Activated CD4-positive, alpha-beta T cell treated with anti-CD3 and anti-CD28 coated beads, Interleukin-2, amount 10 ng/mL, durations not matched to agents 24 days and 14 days (primary cell): ENCODE data around the gene DPYD. TPM values are rescaled to one million over a fixed set of nuclear protein-coding genes. Genes with fewer than 3 reads are reported as not detected.

Source experiments
- DNase-seq: peaks from one replicate; pipeline ENCODE4 v3.0.0; 2022
- H3K27ac Mint-ChIP-seq: one replicate; pipeline ENCODE4 v1.8.0; 2022; ENCODE audit warnings: mild to moderate bottlenecking, mixed read lengths
- H3K27me3 Mint-ChIP-seq: one replicate; pipeline ENCODE4 v1.8.0; 2022; ENCODE audit warnings: mixed read lengths
- H3K36me3 Mint-ChIP-seq: one replicate; pipeline ENCODE4 v1.8.0; 2022; ENCODE audit warnings: low read depth, mild to moderate bottlenecking, mixed read lengths
- H3K4me1 Mint-ChIP-seq: one replicate; pipeline ENCODE4 v1.8.0; 2021; ENCODE audit warnings: mixed read lengths
- H3K4me3 Mint-ChIP-seq: one replicate; pipeline ENCODE4 v1.8.0; 2022; ENCODE audit warnings: mild to moderate bottlenecking, moderate library complexity, mixed read lengths
- H3K9me3 Mint-ChIP-seq: one replicate; pipeline ENCODE4 v1.8.0; 2021; ENCODE audit warnings: mixed read lengths
- intact Hi-C: fragments of 100-400 bp; cut with micrococcal nuclease; formaldehyde crosslinking; loops from one replicate; pipeline ENCODE4 v1.15.1; 2023
- total RNA-seq: library from RNA; stranded (reverse); gene quantifications from 2 replicates; pipeline ENCODE4 v1.2.3, GENCODE V29; 2022

Gene DPYD
- total RNA-seq, 1 donor from 2014 or later, result 13.4 TPM

- no peak for DNase-seq
- Mint-ChIP-seq H3K9me3 (no peaks in the 10 kb centered on the region), H3K4me3 (no peak overlapping the region), H3K36me3 (no peaks in the 10 kb centered on the region), H3K27ac (no peak overlapping the region), H3K27me3 (no peaks in the 10 kb centered on the region), H3K4me1 (no peaks in the 10 kb centered on the region)
- intact Hi-C loops, result no loop called here
Measured at GRCh38 chr1:97730271-97730670, 190.6 kb downstream of the DPYD start.

DNA sequence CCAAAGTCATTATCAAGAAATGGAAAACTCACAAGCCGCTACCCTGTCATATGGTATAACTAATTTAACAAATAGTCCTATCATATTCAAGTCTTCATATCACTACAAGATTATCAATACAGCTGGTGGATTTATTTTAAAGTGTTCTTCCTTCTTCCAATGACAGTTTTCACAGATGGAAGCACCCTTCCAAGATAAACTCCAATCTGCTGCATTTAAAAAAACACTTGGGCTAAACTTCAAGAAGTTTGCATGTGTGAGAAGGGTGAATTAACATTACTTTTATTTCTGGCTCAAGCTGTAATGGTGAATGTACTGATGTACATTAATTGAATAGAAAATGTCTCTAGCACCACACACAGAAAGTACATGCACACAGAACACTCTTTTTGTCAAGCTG lies 192.4 kb downstream of the DPYD start:
- no peak for DNase-seq
- H3K27ac Mint-ChIP-seq, result no peak overlapping the region

DNA sequence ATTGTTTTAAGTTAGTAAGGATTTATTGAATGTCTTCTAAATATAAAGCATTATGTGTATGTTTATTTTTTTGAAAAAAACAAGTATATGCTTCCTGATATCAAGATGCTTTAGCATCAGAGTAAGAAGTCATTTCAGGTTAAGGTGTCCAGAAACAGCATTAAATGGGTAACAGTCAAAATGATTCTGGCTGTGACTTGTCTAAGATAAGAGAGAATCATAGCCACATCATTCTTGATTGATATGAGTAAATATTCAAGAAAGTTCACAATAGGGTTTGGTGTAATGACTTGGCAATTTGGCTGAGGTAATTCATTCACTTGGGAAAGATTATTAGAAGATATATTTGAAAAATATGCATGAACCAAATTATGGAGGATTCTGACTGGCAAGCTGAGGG lies 193.8 kb downstream of the DPYD start:
- H3K27me3 Mint-ChIP-seq, result no peaks in the 10 kb centered on the region
- no peaks in the 10 kb centered on the region for H3K4me1 Mint-ChIP-seq
- no peaks in the 10 kb centered on the region for H3K36me3 Mint-ChIP-seq
- intact Hi-C loops, result no loop called here
- no peak for DNase-seq
- no peak overlapping the region for H3K27ac Mint-ChIP-seq
- no peak overlapping the region for H3K4me3 Mint-ChIP-seq
- no peaks in the 10 kb centered on the region for H3K9me3 Mint-ChIP-seq

More for the DNA sequence above, 192.4 kb downstream of the DPYD start:
- intact Hi-C loops, result no loop called here
- no peak overlapping the region for H3K4me3 Mint-ChIP-seq
- no peaks in the 10 kb centered on the region for H3K27me3 Mint-ChIP-seq
- no peaks in the 10 kb centered on the region for H3K4me1 Mint-ChIP-seq
- H3K9me3 Mint-ChIP-seq, result no peaks in the 10 kb centered on the region
- H3K36me3 Mint-ChIP-seq, result no peaks in the 10 kb centered on the region

DNA sequence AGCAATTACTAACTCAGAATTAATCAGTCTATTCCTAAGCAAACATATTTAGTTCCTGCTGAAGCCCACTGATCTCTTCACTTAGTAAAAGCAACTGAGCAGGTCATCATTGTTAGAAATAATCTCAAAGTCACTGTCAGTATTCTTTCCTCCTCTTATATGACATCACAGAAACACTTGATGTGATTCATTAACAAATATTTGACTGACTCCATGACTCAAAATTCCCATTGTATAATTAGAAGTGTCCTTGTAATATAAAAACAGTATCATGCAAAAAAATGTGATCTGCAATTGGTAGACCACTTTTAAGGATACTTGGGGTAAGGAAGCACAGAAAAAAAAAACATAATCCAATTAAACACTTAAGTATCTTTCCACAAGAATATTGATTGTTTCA lies 194.4 kb downstream of the DPYD start:
- no peak overlapping the region for H3K27ac Mint-ChIP-seq
- H3K4me3 Mint-ChIP-seq, result no peak overlapping the region
- H3K4me1 Mint-ChIP-seq, result no peaks in the 10 kb centered on the region
- no peaks in the 10 kb centered on the region for H3K9me3 Mint-ChIP-seq
- H3K36me3 Mint-ChIP-seq, result no peaks in the 10 kb centered on the region
- H3K27me3 Mint-ChIP-seq, result no peaks in the 10 kb centered on the region
- no peak for DNase-seq
- intact Hi-C loops, result no loop called here

DNA sequence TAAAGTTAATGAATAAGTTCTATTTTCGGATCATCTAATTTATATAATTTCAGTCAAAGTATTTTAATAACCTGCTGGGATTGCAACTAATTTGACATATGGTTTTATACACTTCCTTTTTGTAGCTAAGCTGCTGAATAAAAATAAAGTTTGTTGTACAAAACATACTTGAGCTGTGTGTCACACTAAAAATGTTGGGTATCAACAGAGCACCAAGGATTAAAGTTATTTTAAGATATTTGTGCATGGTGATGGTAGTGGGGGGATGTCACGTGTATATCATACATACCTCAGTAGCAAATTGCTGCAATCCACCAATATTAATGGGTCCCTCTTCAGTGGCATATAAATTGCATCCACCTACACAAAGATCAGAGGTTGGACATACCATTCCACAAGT lies 199.6 kb downstream of the DPYD start:
- H3K9me3 Mint-ChIP-seq, result no peaks in the 10 kb centered on the region
- peaks cover 14% of the 10 kb centered on the region for H3K36me3 Mint-ChIP-seq
- no peak overlapping the region for H3K4me3 Mint-ChIP-seq
- H3K27me3 Mint-ChIP-seq, result no peaks in the 10 kb centered on the region
- no peaks in the 10 kb centered on the region for H3K4me1 Mint-ChIP-seq
- no peak for DNase-seq
- intact Hi-C loops, result no loop called here
- no peak overlapping the region for H3K27ac Mint-ChIP-seq

- Mint-ChIP-seq H3K9me3 (no peaks in the 10 kb centered on the region), H3K27me3 (no peaks in the 10 kb centered on the region), H3K36me3 (peaks cover 4% of the 10 kb centered on the region), H3K4me3 (no peak overlapping the region), H3K27ac (no peak overlapping the region), H3K4me1 (no peaks in the 10 kb centered on the region)
- intact Hi-C loops, result no loop called here
- no peak for DNase-seq
Measured at GRCh38 chr1:97712980-97713379, 207.9 kb downstream of the DPYD start.

GRCh38 chr1:97711858-97712257 lies 209.0 kb downstream of the DPYD start:
- no peak for DNase-seq
- no peak overlapping the region for H3K27ac Mint-ChIP-seq
- H3K36me3 Mint-ChIP-seq, result no peaks in the 10 kb centered on the region
- intact Hi-C loops, result no loop called here
- H3K4me3 Mint-ChIP-seq, result no peak overlapping the region
- H3K4me1 Mint-ChIP-seq, result no peaks in the 10 kb centered on the region
- no peaks in the 10 kb centered on the region for H3K9me3 Mint-ChIP-seq
- H3K27me3 Mint-ChIP-seq, result no peaks in the 10 kb centered on the region

DNA sequence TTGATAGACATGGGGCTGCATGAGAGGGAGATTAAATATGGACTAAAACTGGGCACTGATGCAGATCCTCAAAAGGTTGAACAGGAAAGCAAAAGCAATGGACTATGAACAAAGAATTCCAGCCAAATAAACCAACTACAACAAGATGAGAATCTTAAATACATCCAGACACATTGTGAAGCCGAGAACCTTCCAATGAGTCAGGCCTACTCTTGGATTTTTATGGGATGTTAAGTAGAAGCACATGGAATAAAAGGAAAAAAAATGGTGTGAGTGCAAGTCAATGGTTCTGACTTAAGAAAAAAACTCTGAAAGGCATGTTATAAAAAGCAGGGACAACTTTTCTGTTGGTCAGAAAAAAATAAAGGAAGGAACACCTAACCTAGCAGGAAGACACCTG lies 227.2 kb downstream of the DPYD start:
- Mint-ChIP-seq H3K36me3 (peaks cover 6% of the 10 kb centered on the region), H3K27me3 (no peaks in the 10 kb centered on the region), H3K27ac (no peak overlapping the region), H3K4me3 (no peak overlapping the region), H3K9me3 (no peaks in the 10 kb centered on the region), H3K4me1 (no peaks in the 10 kb centered on the region)
- intact Hi-C loops, result no loop called here
- DNase-seq, result no peak

DNA sequence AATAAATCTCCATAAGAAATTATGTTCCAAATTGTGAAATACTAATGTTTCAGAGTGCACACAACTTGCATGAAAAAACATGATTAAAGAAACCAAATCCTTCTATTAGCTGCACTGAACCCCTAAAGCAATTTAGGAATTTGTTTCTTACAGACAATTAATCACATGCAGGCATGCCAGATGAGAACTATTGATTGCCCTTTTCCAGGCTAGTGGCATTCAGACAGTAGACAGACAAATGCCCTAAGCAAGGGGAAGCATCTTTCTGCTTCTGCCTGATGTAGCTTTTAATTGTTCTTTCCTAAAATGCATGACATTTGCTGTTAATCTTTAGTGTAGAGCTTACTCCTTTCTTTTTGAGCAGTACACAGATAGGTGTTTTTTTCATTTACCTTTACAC lies 229.5 kb downstream of the DPYD start:
- H3K4me1 Mint-ChIP-seq, result no peaks in the 10 kb centered on the region
- H3K27ac Mint-ChIP-seq, result no peak overlapping the region
- no peaks in the 10 kb centered on the region for H3K27me3 Mint-ChIP-seq
- intact Hi-C loops, result no loop called here
- H3K9me3 Mint-ChIP-seq, result no peaks in the 10 kb centered on the region
- DNase-seq, result no peak
- H3K4me3 Mint-ChIP-seq, result no peak overlapping the region
- peaks cover 13% of the 10 kb centered on the region for H3K36me3 Mint-ChIP-seq

- Mint-ChIP-seq H3K4me1 (no peaks in the 10 kb centered on the region), H3K36me3 (peaks cover 16% of the 10 kb centered on the region), H3K4me3 (no peak overlapping the region), H3K9me3 (no peaks in the 10 kb centered on the region), H3K27ac (no peak overlapping the region), H3K27me3 (no peaks in the 10 kb centered on the region)
- intact Hi-C loops, result no loop called here
- no peak for DNase-seq
Measured at GRCh38 chr1:97685360-97685759, 235.5 kb downstream of the DPYD start.

- intact Hi-C loops, result no loop called here
- Mint-ChIP-seq H3K27ac (no peak overlapping the region), H3K9me3 (no peaks in the 10 kb centered on the region), H3K4me1 (no peaks in the 10 kb centered on the region), H3K36me3 (peaks cover 10% of the 10 kb centered on the region), H3K27me3 (no peaks in the 10 kb centered on the region), H3K4me3 (no peak overlapping the region)
- no peak for DNase-seq
Measured at GRCh38 chr1:97680894-97681293, 239.9 kb downstream of the DPYD start.

- peaks cover 6% of the 10 kb centered on the region for H3K36me3 Mint-ChIP-seq
- no peak for DNase-seq
- H3K27me3 Mint-ChIP-seq, result no peaks in the 10 kb centered on the region
- H3K4me3 Mint-ChIP-seq, result no peak overlapping the region
- intact Hi-C loops, result no loop called here
- H3K4me1 Mint-ChIP-seq, result no peaks in the 10 kb centered on the region
- H3K27ac Mint-ChIP-seq, result no peak overlapping the region
- H3K9me3 Mint-ChIP-seq, result no peaks in the 10 kb centered on the region
Measured at GRCh38 chr1:97680470-97680869, 240.4 kb downstream of the DPYD start.

- peaks cover 5% of the 10 kb centered on the region for H3K36me3 Mint-ChIP-seq
- H3K4me1 Mint-ChIP-seq, result no peaks in the 10 kb centered on the region
- no peak overlapping the region for H3K27ac Mint-ChIP-seq
- H3K9me3 Mint-ChIP-seq, result no peaks in the 10 kb centered on the region
- no peak for DNase-seq
- H3K27me3 Mint-ChIP-seq, result no peaks in the 10 kb centered on the region
- intact Hi-C loops, result no loop called here
- no peak overlapping the region for H3K4me3 Mint-ChIP-seq
Measured at GRCh38 chr1:97677702-97678101, 243.1 kb downstream of the DPYD start.

DNA sequence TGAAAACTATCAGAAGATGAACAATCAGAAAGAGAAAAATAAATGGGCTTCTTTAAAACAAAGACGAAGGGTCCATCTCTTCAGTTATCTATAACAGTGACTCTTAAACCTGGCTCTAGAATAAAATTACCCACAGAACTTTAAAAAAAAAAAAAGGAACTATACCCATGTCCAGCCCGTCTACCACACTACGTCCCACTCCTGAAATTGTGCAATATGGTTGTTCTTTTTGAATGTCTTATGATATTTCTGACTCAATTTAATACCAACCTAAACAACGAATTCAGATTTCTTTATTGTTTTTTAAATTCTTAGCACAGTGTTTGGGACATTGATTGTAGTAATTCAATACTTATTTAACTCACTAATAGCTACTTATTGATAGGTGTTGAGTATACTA lies 246.3 kb downstream of the DPYD start:
- no peak for DNase-seq
- H3K36me3 Mint-ChIP-seq, result peaks cover 5% of the 10 kb centered on the region

DNA sequence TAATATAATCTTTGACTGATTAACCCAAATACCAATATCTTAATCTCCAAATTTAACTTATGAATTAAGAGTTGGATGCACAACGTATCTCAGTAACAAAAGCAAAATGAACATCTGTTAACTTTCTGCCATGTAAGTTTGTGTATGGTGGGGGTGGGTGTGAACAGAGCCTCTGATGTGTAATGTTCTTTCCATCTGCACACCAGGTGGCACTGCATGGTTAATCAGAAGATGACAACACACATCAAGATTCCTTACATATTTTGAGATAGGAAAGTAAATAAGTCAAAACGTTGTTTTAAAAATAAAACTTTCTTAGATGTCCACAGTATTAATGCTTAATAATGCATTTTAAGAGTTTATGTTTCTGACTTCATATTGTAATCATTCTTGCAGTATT lies 251.9 kb downstream of the DPYD start:
- Mint-ChIP-seq H3K4me3 (no peak overlapping the region), H3K36me3 (no peaks in the 10 kb centered on the region), H3K4me1 (no peaks in the 10 kb centered on the region), H3K9me3 (no peaks in the 10 kb centered on the region), H3K27ac (no peak overlapping the region), H3K27me3 (no peaks in the 10 kb centered on the region)
- intact Hi-C loops, result loop anchor here (1.0 kb wide), 2 partner anchors 151 to 382 kb away; no protein-coding TSS in a partner anchor
- no peak for DNase-seq

More for the DNA sequence above, 246.3 kb downstream of the DPYD start:
- intact Hi-C loops, result no loop called here
- H3K4me3 Mint-ChIP-seq, result no peak overlapping the region
- H3K27me3 Mint-ChIP-seq, result no peaks in the 10 kb centered on the region
- H3K4me1 Mint-ChIP-seq, result no peaks in the 10 kb centered on the region
- no peak overlapping the region for H3K27ac Mint-ChIP-seq
- no peaks in the 10 kb centered on the region for H3K9me3 Mint-ChIP-seq
